ENCODE data around the gene APOL4.
A peak's percentile ranks its signal among the peaks of the same experiment; 100 is the strongest.
"Not testable (repeated sequence)": the region's sequence is repeated elsewhere in the genome, so short reads cannot be mapped to it uniquely, and the experiment has no call there.

APOL4 gene

DNA sequence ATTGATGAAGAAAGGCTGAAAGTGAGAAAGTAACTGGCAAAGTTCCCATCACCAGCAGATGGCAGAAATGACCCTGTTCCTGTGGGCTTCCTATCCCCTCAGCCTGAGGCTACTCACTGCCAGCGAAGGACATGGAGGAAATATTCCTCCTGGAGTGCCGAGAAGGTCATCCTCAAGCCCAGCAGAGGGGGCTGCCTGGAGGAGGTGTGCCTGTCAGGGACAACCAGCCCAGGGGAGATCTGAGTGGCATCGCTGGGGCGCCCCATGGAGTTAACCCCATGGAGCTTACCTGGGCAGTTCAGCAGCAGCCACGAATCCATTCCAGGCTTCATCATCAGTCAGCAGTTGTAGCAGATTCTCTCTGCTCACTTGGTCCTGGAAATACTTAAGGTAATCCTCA is 29.4 kb upstream of the APOL4 start:
- not testable (repeated sequence) for DNase-seq (ENCODE audit: low spot score)

DNA sequence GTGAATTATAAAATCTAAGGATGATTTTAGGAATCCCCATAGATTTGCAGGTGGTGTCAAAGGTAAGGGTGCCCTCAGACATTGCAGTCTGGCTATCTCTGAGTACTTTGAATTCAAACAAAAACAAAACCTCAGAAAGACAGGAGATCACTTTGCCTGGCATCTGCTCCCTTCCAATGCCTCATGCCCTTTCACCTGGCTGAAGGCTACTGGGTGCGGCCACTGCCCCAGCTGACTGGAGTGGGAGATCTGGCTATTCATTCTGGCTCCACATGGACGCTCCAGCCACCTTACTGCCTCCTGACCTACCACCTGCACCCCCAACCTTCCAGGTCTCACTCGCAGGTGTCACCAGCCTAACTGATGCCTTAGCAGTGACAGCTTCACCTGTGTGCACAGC is 28.0 kb upstream of the APOL4 start:
- not testable (repeated sequence) for DNase-seq (ENCODE audit: low spot score)

DNA sequence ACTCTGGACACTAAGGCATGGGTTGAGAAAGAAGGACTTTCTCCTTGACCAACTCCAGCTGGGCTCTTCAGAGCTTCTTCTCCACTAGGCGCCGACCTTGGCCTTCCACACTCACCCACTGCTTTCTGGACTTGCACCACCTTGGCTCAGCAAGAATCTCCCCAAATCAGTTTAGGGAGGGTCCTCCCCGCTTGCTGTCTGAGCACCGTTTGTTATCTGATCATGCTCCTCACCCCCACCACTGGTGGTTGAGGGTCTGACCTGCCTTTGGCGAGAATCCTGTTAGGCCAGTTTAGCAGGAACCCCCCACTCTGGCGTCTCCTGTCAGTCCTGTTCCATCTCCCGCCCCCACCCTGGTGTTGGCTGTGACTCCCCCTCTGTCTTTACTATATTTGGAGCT is 27.3 kb upstream of the APOL4 start:
- DNase-seq (ENCODE audit: low spot score): no peak

DNA sequence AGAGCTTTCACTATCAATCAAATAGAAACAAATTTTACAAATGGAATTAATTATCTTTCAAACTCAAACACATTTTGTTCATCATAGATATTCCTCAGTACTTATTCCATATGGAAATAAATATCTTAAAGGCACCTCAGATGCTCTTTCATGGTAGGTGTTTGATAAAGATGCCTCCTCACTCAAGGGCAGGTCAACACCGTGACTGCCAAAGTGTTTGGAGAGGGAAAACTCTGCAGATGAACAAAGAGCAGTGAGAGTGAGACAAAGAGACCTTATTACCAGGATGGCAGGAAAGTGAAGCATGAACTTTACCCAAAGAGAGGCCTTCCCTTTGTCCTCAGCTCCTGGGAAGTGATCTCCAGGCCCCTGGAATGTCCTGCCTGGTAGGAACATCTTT is 26.8 kb upstream of the APOL4 start:
- DNase-seq (ENCODE audit: low spot score): not testable (repeated sequence)

DNA sequence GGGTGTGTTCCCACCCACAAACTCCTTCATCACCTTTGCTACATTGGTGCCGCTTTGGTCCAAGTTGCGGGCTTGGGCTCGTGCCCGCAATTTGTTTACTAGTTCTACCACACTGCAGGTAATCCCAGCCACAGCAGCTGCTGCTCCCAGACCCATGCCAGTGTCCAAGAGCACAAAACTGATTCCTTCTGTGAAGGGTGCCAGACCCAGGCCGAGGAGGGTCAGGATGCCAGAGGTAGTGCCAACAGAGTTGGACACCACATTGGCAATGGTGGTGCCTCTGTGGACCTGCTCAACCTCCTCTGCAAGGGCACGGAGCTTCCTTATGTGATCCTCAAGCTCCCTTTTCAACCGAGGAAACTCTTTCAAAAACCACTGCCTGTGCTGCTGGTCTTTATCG is 26.2 kb upstream of the APOL4 start:
- DNase-seq (ENCODE audit: low spot score): no peak

DNA sequence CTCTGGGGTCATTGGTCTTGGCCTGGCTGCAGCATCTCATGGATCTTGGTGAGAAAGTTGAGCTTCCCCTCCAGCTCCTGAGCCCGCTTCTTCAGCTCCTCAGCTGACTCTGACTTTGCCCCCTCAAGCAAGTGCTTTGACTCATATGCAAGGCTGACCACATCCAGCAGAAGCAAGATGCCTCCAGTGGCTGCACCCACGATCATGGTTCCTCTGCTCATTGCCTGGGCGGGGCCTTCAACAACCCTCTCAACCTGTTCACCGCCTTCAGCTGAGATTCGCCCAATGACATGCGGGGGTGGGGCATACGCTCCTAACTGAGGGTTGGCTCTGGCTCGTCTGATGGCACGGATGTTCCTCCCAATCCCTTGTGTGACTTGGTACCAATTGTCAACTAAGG is 25.8 kb upstream of the APOL4 start:
- no peak for DNase-seq (ENCODE audit: low spot score)

DNA sequence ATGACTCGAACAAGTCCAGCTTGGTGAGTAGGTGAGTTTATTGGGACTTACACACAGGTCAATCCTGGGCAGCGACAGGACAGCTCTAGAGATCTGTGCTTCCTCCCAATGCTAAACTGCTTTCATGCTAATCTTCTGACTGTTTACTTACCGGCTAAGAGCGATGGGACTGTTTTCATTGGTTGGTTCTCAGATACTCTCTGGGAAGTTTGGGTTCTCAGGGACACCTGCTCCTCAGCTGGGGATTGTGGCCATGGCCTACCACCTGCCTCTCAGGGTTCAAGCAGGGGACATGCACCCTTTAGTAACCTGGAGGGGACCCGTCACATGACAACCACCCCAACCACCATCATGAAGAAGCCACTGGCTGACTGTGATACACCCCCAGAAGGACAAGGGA is 24.6 kb upstream of the APOL4 start:
- no peak for DNase-seq (ENCODE audit: low spot score)

DNA sequence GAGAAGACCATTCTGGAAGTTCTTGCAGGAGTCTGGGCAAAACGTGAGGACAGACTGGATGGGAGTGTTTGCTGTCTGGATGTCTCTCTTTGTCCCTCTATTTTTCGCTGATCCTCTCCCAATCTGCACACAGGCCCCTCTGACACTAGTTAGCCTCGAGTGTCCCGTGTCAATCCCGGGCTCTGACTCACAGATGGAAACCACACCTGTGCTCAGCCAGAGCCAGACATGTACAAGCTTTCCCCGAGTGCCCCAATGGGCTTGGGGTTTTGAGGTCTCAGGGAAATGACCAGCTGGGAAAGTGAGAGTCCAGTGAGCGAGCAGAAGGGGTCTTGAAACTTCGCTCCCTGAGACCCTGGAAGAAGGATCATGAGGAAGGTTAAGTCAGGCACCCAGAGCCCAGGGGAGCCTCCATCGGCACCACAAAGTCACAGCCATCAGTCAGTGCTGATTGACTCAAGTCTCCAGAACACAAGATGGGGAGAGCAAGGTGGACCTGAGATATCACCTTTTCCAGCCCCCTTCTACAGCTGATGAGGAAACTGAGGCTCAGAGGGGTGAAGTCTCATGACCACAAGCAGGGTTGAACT is 23.8 kb upstream of the APOL4 start:
- no peak for DNase-seq (ENCODE audit: low spot score)

DNA sequence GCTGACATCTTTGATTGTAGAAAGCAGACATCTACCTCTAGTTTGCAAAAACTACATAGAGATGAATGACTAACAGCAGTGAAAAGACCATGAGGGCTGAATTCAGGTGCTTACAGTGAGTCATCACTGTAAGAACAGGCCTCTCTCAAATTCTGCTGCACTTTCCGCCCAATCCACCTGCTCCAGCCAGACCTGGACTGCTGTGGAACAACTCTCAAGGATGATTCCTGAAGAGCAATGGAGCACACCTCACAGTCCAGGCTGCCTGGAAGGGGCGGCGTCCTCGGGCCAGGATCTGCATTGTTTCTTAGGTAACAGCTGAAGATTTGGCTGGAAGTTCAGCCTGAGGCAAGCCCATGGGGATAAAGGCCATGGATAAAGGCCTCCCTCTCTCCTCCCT is 22.6 kb upstream of the APOL4 start:
- DNase-seq (ENCODE audit: low spot score): no peak

DNA sequence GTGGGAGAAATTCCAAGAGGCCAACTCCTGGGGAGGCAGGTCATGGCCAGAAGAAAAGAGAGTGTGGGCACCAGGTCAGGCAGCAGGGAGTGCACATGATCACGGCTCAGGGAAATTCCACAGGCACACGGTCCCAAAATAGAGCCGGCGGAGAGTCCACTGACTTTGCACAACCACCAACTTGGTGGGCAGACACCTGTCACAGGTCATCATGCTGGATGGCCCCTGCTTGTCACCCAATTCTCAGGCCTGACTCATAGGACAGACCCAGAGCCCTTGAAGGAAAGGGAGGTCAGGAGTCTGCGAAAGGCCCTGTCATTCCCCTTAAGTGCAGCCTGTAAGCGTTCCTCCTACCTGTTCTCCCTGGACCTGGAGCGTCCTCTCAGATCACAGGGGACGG is 21.9 kb upstream of the APOL4 start:
- no peak for DNase-seq (ENCODE audit: low spot score)

DNA sequence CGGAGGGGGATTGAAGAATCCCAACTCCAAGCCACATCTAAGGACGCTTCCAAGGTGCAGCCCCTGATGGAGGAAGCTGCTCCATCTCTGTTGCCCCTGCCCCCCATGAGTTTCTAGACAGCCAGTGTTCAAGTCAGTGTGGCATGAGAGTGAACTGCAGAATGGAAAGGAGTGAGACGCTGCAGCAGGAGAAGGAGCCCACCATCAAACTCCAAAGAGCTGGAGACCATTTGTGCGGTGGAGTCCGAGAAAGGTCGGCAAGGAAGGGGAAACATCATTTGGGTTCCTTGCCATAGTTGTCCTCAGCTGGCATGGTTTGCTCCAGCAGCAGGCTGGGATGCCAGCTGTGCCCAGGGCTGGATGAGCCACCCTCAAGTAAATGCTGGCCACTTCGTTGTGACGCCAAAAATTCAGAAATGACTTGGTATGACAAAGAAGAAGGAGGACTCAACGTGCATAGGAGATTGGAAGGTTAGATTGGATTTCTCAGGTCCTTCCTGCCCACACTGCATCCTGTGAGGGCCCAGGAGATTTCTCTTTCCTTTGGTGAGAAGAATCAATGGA is 21.4 kb upstream of the APOL4 start:
- no peak for DNase-seq (ENCODE audit: low spot score)

DNA sequence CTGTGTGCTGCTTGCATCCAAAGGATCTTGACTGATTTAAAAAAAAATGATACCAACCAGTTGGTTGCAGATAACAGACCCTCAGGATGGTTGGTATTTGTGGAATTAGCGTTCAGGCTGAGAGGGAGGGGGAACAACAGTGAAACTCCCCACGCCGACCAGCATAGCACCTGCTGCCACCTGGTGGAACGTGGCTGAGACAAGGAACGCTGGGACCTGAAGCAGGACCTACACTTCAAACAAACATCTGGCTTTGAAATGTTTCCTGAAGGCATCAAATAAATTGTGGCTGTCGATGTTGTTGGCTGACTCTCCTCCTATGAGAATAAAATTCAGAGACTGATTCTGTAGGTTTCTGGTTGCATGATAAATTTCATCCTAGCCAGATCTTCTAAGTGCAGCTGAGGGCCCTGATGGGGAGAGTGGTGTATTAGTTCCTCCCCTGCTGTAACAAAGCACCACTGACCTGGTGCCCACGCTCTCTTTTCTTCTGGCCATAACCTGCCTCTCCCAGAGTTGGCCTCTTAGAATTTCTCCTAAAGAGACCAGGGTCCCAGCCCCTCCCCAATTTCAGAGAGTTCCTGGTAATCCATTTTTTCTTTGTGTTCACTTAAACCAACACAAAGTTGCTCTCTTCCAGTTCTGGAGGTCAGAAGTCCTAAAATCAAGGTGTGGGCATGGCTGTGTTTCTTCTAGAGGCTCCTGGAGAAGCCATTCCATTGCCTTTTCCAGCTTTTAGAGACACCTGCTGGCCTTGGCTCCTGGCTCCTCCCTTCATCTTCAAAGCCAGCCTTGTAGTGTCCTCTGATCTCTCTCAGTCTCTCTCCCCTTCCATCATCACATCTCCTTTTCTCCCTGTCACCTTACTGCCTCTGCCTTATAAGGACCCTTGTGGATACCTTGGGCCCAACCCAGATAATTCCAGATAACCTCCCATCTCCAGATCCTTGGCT is 20.5 kb upstream of the APOL4 start:
- peak; percentile 39 for DNase-seq (ENCODE audit: low spot score)

DNA sequence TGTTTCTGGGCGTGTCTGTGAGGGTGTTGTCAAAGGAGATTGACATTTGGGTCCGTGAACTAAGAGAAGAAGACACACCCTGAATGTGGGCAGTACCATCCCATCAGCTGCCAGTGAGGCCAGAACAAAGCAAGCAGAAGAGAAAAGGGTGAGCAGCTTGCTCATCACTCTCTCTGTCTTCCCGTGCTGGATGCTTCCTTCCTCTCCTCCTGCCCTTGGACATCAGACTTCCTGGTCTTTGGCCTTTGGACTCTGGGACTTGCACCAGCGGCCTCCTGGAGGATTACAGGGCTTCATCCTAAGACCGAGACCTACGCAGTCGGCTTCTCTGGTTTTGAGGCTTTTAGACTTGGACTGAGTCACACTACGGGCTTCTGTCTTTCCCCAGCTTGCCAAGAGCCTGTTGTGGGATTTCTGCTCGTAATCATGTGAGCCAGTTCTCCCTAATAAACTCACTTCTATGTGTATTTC is 18.9 kb upstream of the APOL4 start:
- DNase-seq (ENCODE audit: low spot score): no peak

DNA sequence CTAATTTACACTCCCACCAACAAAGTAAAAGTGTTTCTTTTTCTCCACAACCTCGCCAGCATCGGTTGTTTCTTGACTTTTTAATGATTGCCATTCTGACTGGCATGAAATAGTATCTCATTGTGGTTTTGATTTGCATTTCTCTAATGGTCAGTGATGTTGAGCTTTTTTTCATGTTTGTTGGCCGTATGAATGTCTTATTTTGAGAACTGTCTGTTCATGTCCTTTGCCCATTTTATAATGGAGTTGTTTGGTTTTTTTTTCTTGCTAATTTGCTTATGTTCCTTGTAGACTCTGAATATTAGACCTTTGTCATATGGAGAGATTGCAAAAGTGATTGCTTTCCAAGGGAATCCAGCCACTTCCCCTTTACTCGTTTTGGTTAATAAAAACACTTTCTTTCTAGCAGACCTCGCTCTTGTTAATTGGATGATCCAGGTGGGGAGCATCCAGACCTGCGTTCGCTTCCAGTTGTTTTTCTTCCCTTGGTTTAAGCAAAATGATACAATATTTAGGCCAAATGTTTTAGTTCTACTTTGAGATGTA is 17.1 kb upstream of the APOL4 start:
- no peak for DNase-seq (ENCODE audit: low spot score)

DNA sequence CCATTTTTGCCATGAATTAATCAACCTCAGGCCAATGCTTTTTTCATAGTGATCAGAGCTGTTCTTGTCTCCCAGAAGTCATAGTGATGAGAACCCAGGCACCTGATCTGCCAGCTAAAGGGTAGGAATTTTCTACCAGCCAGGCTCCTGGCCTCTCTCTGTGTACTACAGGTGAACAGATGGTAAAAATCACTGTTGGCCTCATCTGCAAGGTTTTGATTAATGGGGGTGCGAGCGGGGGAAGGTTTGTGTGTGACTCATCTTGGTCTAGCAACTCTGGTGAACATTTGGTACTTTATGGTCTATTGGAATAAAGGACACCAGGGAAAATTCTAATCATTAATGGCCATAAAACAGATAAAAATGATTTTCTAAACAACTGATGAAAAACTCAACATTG is 14.4 kb upstream of the APOL4 start:
- no peak for DNase-seq (ENCODE audit: low spot score)

DNA sequence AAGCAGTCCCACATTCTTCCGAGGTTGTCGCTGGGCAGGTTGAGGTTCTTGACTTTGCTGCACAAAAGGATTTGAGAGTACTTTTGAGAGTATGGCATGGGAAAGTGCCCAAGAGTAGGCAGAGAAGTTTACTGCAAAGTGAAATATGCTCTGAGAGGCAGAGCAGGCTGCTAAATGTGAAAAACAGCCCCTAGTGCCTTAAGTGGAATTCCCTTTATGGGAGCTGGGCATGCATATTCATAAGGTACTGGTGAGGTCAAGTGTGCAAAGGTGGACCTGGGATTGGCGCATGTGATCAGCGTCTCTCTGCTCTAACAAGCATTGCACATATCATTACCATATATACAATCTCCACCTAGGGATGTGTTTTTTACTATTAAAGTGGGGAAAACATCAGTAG is 12.0 kb upstream of the APOL4 start:
- DNase-seq (ENCODE audit: low spot score): no peak

DNA sequence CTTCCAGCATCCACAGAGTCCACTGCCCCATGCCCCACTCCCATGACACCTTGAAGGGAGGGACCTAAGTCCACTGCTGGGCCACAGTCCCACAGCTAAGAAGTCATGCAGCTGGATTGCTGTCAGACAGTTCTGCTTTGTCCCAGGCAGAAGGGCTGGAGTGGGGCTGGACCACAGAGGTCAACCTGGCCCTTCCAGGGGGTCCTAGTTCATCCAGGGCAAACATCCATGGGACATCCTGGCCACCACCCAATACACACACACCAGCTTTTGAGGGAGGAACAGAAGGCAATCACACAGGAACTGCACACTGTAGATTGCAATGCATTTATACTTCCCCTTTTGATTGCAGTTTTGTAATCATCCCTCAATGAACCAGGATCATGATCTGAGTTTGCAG is 11.3 kb upstream of the APOL4 start:
- no peak for DNase-seq (ENCODE audit: low spot score)

DNA sequence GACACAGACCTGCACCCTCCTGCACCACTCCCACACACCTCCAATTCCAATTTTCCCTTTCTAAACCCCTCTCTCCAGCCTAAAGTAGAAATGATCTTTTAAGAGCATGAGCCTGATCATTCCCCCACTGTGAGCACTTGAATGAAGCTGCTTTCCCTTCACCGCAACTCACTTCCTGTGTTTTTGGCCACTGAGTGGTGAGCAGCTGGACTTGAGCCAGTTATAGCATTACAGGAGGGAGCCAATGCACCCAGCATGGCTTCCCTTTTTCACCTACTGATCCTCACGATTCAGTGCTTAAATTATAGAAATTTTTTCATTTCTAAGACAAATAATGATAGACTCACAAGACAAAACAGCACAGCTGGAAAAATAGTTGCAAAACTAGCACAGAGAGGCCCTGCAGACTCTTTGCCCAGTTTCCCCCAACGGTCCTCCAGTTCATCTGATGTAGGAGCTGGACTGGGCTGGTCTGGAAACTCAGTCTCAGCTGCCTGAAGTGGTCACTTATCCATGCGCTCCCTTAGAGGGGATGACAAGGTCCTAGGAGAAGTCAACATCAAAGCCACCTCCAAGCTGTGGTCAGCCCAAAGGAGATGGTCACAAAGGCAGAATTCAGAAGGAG is 9.7 kb upstream of the APOL4 start:
- no peak for DNase-seq (ENCODE audit: low spot score)

DNA sequence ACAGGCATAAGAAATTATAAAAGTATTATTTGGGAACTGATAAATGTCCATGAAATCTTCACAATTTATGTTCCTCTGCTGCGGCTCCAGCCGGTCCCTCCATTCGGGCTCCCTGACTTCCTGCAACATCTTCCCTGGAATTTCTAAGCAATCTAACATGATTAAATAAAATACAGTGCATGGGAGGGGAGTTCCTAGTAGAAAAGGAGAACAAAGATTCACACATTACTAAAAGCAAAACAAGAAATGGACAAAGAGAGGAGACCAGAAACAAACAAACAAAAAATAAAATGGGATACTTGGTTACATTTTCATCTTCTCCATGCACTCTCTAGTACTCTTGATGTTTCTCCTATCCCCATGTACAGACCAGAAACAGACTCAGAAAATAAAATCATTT is 8.6 kb upstream of the APOL4 start:
- DNase-seq (ENCODE audit: low spot score): no peak

DNA sequence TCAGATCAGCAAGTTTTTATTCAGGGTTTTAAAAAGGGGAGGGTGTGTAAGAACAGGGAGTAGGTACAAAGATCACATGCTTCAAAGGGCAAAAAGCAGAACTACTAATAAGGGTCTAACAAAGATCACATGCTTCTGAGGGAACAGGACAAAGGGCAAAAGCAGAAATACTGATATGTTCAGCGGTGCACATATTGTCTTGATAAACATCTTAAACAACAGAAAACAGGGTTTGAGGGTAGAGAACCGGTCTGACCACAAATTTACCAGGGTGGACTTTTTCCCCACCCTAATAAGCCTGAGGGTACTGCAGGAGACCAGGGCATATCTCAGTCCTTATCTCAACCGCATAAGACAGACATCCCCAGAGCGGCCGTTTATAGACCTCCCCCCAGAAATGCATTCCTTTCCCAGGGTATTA is 7.9 kb upstream of the APOL4 start:
- not testable (repeated sequence) for DNase-seq (ENCODE audit: low spot score)

DNA sequence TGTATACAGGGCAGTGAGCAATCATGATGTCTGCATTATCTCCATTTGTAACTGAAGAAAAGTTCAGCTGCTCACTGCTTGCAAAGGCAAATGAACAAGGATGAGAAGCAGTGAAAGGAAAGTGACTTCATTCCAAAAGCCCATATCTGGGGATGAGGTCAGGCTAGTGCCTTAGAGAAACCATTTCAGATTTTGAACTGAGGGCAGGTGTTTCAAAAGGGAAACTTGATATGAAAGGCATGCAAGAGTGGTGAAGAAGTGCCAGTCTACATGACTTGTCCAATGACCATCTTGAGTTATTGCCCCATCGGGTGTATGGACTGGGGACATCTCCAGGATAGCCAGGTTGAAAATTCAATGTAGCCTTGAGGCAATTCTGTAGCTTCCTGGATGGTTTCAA is 7.3 kb upstream of the APOL4 start:
- no peak for DNase-seq (ENCODE audit: low spot score)

DNA sequence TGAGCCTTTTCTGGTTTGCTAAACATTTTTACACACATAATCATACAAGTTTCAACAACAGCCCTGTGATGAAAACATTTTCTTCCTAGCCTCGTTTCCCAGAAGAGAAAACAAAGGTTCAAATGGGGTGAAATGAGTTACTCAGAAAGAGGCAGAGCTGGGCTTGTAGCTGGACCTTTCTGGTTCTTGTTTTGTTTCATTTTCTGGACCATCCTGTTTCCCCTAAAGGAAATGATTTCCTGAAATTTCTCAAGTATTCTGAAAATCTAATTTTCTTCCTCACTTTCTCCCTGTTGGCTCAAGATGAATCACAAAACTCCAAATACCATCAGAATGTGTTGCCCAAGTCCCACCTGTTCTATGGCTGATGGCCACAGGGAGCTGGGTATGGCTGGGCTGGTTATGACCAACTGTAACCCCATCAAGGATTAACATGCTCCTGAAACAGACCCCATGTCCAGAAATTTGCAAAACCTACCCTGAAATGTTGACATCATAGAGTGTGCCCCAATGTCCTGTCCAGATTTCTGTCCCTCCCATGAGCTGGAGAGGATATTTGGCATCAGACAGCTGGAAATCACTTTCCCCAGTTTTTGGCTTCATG is 6.7 kb upstream of the APOL4 start:
- DNase-seq (ENCODE audit: low spot score): no peak
